GM19238 (cell line): ENCODE measurements around the gene IGFBP2.

Experiments used
- DNase-seq: peaks from one replicate; pipeline ENCODE4 v3.0.0; 2011; ENCODE audit warnings: low spot score; ENCODE audit not compliant: insufficient read length

The IGFBP2 gene

GRCh38 chr2:216700781-216701180 is 67.6 kb downstream of the IGFBP2 start:
- no peak for DNase-seq

DNA sequence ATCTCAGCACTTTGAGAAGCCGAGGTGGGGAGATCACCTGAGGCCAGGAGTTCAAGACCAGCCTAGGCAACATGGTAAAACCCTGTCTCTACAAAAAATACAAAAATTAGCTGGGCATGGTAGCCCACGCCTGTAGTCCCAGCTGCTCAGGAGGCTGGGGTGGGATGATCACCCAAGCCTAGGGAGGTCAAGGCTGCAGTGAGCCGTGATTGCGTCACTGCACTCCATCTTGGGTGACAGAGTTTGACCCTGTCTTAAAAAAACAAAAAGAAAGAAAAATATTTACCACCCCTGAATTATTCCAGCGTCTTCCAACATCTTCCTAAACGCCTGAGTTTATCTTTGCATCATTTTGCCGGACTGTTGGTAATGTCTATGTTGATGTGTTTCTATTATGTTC is 68.3 kb downstream of the IGFBP2 start:
- DNase-seq, result no peak

DNA sequence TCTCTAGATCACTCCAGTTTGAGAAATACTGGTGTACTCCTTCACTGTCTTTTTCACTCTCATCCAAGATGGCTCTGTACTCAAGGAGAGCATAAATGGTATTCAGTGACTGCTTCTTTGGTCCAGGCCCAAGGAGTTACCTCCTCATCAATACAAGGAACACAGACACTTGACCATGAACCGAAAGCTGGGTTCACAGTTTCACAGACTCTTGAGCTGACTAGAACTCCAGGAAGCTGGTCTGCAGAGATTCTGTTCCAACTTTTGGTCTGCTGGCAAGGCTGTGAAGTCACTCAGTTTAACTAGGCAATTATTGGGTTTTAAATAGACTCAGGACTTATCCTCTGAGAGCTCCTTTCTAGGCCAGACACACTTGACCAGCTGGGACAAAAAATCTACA is 69.5 kb downstream of the IGFBP2 start:
- DNase-seq, result no peak

DNA sequence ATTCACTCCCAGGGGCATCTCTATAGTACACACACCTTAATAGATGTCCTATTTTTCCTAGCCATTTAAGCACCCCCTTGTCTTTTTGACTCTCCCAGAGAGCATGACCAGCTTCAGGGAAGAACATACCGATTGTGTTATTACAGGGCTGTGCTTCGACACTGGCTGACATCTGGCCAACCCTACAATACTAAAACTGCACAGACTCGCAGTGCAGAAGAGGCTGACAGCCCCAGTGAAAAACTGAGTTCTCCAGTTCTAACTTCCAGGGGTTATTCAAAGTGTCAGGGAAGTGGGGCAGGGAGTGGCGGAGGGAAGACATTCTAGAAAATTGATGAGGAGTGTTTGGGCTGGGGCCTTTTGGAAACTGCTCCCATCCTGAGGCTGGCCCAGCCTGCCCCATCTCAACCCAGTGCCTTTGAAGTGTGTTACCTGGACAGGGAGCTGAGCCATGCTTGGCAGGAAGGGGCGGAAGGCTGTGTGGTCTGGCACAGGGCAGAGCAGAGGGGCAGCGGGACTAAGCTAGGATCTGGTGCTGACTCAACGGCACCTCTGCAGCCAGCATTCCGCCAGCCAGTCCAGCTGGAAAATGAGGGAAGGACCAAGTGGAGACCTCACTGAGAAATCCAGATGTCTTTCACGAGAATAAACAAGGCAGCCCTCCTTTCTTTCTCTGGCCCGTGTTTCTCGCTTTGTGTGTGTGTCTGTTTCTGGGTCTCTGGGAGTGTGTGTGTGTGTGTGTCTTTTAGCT is 77.5 kb downstream of the IGFBP2 start:
- DNase-seq, result no peak

DNA sequence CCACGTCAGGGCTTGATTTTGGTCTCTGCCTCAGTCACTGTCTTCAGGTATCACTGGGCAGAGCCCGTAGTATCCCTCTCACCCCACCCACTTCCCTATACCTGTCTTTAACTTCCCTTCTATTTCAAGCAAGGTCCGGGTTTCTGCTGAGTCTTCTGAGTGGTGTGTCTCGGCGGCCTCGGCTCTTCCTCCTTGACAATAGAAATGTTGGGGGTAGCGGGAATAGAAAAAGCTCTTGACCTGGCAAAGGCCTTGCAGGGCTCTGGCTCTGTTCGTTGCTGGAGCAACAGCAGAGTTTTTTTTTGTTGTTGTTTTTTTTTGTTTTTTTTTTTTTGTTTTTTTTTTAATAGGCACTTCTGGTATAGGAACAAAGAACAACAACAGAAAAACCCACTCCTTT is 78.1 kb downstream of the IGFBP2 start:
- no peak for DNase-seq

GRCh38 chr2:216713691-216714336 is 80.6 kb downstream of the IGFBP2 start:
- DNase-seq, result no peak
